Stimulated activated CD4-positive, alpha-beta T cell treated with anti-CD3 and anti-CD28 coated beads, TNF-alpha, amount 100 ng/mL, for 48 hours (primary cell): Measurements from ENCODE around the gene SERTAD3.
A peak's percentile ranks its signal among the peaks of the same experiment; 100 is the strongest.
"Not testable (repeated sequence)": the region's sequence is repeated elsewhere in the genome, so short reads cannot be mapped to it uniquely, and the experiment has no call there.

Source experiments
- DNase-seq, 3 donors: peaks; one replicate each; pipeline ENCODE4 v3.0.0-alpha.2; 2020; ENCODE audit warnings: low read depth in 3 of 3

Gene SERTAD3

DNA sequence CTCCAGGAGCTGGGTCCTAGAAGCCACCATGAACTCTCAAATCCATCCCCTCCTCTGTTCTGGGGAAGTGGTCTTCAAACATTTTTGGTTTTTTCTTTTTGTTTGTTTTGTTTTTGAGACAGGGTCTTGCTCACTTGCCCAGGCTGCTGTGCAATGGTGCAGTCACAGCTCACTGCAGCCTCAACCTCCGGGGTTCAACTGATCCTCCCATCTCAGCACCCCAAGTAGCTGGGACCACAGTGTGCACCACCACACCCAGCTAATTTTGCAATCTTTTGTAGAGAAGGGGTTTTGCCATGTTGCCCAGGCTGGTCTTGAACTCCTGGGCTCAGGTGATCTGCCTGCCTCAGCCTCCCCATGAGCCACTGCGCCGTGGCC is 14.5 kb upstream of the SERTAD3 start:
- DNase-seq: no peak

DNA sequence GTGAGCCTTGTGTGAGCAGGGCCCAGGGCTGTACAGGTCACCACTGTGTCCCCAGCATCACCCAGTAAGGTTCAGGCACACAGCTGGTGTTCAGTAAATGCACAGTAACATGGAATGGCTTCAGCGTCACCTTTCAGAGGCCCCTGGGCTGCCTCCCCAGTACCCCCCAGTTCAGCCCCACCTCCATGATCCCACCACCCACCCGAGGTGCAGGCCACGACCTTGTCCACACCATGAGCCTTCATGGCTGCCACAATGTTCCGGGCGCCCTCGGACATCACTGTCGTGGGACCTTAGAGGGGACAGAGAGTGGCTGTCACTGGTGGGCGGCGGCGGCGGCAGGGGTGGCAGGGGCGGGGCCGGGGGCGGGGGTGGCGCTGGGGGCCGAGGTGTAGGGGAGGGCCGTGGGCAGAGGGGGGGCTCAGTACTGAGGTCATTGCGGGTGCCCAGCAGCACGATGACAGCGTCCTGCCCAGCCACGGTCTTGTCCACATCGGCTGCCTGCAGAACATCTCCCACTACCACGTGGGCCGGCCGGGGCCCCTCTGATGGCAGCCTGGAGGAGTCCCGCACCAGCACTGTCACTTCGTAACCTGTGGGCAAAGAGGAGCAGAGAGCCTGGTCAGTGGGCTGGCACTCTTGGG is 13.9 kb upstream of the SERTAD3 start:
- DNase-seq: no peak

DNA sequence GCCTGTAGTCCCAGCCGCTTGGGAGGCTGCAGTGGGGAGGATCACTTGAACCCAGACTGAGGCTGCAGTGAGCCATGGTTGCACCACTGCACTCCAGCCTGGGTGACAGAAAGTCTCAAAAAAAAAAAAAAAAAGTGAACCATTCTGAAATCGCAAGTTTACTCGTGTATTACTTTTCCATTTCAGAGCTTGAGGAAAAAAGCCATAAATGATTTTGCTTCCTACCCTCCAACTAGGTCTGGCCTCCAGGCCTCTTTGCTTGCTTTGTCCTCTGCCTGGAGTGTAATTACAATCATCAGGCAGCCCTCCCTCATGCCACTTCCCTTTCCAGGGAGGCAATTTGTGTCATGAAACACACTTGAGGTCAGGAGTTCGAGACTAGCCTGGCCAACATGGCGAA is 12.9 kb upstream of the SERTAD3 start:
- no peak for DNase-seq

DNA sequence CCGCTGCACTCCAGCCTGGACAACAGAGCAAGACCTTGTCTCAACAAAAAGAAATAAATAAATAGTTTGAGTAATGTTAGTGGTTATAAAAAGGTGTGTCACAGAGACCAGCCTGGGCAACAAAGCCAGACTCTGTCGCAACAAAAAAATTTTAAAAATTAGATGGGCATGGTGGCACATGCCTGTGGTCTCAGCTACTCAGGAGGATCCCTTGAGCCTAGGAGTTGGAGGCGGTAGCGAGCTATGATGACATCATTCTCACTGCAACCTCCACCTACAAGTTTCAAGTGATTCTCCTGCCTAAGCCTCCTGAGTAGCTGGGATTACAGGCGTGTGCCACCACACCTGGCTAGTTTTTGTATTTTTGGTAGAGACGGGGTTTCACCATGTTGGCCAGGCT is 9.8 kb upstream of the SERTAD3 start:
- not testable (repeated sequence) for DNase-seq

DNA sequence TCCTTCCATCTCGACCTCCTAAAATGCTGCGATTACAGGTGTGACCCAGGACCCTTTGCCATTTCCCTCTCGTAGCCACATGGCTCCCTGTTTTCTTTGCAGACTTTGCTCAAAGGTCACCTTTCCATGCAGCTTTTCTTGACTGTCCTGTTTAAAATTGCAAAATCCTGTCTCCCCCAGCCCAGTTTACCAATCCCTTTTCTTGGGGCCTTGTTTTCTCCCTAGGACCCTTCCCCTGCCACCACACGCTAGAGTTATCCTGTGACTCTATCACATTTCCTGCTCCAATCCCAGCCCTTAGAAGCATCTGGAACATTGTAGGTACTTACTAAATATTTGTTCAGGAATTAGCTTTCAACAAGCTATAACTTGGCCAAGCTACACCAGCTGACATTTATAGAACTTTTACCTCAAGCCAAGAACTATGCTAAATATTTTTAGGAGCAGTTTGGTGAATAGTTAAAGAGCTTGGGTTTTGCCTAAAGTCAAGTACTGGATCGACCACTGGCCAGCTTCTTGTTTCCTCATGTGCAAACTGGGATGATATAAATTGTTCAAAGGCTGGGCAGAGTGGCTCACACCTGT is 9.1 kb upstream of the SERTAD3 start:
- DNase-seq: no peak

DNA sequence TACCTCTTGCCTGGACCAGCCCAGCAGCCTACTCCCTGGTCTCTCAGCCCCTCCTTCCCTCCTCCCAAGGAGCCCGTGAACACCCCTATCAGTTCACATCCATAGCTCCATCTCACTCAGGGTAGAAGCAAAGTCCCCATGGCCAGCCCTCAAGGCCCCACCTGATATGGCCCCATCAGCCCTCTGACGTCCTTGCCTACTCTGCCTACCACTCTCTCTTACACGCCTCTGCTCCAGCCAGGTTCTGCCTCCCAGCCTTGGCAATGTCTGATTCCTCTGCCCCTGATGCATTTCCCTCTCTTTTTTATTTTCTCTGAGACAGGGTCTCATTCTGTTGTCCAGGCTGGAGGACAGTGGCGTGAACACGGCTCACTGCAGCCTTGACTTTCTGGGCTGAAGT is 7.9 kb upstream of the SERTAD3 start:
- DNase-seq: no peak

DNA sequence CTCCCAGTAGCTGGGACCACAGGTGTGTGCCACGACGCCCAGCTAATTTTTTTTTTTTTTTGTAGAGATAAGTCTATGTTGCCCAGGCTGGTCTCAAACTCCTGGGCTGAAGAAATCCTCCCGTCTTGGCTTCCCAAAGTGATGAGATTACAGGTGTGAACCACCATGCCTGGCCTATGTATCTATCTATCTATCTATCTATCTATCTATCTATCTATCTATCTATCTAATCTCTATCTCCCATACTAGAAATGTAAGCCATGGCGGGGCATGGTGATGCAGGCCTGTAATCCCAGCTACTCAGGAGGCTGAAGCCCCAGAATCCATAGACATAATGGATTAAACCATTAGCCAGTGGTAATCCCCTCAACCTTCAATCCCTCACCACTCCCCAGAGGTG is 6.5 kb upstream of the SERTAD3 start:
- no peak for DNase-seq

DNA sequence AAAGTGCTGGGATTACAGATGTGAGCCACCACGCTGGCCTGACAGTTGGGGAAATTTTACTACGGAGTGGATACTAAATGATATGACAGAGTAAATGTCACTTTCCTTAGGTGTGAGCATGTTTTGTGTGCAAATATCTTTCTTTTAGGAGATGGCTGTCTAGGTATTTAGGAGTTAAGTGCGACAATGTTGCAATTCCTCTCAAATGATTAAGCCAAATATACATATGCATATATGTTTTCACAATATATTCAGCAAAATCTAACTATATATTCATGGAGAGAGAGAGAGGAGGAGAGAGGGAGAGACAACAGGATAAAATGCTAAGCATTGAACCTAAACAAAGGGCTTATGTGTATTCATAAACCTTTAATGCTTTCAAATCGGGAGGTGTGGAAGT is 5.4 kb upstream of the SERTAD3 start:
- DNase-seq: no peak

DNA sequence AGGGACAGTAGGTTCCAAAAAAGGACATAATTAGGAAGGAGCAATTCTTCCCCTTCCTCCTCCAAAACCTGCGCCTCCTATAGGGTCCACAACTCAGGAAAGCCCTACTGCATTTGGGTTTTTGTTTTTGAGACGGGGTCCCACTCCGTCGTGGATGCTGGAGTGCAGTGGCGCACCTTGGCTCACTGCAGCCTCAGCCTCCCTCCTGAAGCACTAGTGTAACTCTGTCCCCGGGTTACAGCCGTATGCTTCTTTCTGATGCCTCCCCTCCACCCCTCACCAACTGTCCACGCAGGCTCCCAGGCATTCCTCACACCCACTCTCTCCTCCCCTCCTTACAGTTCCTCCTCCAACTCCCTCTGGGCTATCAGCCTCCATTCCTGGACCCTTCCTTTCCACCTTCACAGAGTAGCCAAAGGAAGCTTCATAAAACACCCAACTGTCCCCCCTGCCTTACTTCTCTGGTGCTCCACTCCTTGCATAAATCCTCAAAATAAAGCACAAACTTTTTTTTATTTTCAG is 2.2 kb upstream of the SERTAD3 start:
- no peak for DNase-seq

DNA sequence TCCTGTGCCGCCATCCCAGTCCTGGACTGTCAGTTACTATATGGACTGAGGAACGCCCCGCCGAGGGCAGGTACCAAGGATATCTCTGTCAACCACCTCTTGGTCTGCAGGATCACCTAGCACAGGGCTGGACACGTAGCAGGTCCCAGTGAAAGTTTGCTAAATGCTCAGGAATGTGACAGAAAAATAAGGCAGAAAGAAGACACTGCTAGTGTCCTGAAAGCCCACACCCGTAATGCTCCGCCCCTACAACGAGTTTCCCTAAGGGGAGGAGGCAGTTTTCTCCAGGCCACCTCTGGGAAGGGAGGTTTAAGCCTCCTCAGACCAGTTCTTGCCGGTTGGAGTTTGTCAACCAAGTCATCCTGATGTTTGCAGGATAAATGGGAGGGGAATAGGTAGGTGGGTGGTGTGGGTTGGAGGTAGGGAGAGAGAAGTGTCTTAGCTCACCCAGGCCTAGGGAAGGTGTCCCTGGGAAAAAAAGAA is 1.7 kb upstream of the SERTAD3 start:
- DNase-seq: no peak

DNA sequence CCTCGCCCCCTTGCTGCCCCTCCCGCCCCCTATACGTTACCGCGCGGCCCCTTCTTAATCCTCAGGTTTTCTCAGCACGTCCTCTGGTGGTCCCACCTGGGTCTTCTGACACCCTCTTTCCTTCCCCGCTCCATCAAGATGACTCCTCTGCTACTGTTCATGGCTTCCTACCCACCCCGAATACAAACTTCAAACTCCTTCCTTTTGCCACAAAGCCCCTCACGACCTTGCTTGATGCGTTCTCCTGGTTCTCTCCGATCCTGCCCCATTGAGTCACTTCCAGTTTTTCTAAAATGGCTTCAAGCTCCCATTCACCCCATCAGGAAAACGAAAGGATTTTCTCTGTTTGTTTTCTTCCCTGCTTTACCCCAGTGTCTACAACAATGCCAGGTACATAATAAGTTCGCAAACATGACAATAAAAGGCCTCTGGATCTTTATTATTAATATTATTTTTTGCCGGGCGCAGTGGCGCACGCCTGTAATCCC is 734 bp upstream of the SERTAD3 start:
- no peak for DNase-seq

DNA sequence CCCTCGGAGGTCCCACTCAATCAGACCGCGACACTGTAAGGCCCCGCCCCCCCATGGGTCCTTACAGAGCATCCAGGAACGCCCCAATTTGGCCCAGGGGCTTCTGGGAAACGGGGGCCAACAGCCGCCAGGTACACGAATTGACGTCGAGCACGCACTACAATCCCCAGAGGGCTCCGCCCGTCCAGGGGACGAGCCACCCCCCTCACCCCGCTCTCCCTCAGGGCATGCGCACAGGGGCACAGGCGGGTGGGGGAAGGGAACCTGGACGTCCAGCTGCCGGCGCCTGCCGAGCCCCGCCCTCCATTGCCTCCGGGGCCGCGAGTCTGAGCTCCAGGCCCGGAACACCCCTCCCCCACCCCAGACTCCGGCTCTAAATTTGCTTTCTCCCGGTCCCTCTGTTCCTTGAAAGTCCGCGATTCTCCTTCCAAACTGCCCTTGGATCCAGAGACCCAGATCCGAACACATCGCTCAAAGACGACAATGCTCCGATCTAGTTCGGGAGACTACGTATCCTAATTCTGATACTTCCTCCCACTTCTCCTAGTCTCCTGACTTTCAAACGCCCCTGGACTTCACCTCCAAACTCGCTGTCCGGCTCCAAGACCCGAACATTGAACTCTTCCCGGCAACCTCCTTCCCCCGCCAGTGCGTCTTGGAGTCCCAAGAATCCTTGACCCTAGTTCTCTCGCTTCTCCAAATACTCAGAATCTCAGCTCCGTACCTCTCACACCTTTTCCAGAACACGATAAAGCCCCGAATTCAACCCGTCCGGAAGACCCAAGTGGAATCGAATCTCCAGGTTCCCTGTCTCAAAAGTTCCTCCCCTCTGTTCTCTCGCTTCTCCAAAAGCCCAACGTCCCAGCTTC is 770 bp downstream of the SERTAD3 start:
- peak; percentile 98 to 99 (median 99) for DNase-seq

DNA sequence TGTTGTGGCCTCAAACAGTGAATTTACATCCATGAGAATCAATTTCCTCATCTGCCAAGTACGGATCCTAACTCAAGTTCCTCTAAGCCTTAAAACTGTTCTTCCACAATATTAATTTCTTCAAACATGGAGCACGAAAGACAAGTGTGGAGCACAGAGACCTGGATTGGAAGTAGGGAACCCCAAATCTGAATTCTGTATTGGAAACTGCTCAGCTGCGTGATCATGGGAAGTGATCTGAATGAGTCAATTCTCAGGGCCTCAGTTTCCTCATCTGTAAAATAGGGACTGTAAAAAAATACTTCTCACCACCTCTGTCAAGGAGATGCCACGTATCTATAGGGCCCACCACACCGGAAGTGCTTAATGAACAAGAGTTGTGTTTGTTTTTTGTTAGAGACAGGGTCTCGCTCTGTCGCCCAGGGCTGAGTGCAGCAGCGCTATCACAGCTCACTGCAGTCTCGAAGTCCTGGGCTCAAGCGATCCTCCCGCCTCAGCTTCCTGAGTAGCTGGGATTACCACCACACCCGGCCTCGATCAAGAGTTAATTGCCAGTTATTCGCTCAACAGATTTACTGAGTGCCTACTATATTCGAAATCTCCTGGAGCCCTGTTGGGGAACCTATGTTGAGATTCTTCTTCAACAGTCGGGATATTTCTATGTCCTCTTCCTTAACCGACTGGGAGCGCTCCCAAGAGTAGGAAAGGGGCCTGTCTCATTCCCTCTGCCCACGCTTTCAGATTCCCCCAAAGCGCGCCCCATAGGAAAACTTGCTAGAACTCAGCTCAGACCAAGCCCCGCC is 1.6 kb downstream of the SERTAD3 start:
- DNase-seq: no peak

DNA sequence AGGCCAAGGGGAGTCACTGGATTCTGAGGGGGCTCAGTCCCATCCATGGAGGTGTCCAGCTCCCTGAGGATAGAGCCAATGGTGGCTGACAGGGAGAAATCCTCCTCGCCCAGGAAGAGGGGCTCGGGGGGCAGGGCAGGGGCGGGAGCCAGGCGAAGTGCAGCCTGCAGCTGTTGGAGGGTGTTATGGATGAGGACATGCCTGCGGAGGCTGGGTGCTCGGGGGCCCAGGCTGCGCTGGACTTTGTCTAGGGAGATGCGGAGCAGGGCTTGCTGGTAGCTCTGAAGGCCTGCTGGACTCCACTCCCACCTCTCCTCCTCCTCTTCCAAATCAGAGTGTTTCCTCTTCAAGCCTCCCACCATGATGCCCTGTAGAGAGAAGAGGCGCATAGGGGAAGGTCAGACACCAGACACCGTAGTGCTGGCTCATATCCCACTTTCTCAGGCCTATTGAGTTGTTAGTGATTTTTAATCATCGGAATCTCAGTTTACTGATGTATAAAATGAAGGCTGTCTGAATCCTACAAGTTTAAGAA is 2.3 kb downstream of the SERTAD3 start:
- no peak for DNase-seq

DNA sequence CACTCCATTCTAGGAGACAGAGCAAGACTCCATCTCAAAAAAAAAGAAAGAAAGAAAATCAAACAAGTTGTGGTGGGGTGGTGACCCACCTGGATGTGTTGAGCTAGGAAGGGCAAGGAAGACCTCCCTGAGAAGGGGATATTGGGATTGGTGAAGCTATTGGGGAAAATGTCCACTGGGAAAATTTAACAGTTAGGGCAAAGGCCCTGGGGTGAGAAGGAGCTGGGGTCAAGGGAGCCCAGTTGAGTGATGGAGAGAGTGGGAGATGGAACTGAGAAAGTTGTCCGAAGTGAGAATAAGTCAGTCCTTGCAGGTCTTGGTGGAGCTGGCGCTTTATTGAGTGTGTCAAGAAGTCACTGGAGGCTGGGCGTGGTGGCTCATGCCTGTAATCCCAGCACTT is 5.9 kb downstream of the SERTAD3 start:
- DNase-seq: no peak

DNA sequence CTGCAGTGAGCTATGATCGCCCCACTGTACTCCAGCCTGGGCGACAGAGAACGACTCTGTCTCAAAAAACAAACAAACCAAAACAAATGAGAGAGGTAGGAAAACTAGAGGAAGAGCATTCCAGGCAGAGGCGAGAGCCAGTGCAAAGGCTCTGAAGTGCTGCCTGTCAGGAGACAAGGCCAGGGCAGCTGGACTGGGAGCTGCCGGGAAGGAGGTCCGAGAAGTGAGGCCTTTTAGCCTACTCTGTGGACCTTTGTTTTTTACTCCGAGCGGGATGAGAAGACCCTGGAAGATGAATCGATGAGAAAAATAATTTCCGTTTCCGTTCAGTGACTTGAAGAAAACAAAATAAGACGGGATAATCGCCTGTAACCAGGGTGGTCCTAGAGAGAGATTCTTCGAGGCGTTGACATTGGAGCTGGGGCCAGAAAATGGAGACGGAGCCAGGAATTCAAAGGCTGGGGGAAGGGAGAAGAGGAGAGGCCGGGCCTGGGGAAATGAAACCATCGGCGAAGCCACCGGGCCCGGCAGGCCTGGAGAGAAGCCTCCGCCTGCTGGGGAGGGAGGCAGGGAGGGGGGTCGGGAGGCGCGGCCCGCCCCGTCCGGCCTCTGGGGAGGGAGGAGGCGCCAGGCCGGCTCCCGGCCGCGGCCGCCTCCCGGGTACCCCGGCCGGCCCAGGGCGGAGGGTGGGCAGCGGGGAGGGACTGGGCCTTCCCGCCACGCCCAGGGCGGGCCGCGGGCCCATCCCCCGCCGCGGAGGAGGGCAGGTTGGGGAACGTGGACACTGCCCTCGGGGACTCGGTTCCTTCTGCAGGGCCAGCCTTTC is 10.5 kb downstream of the SERTAD3 start:
- peak in 1 of 3 donors; percentile 36 for DNase-seq

DNA sequence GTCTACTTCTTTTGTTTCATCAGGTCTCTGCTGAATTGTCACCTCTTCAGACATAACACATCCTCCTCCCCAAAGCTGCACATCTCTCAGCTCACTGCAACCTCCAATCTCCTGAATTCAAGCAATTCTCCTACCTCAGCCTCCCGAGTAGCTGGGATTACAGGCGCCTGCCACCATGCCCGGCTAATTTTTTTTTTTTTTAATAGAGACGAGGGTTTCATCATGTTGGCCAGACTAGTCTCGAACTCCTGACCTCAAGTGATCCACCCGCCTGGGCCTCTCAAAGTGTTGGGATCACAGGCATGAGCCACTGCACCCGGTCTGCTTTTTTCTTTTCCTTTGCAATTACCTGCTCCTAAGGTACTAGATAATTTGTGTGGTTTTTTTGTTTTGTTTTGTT is 11.4 kb downstream of the SERTAD3 start:
- DNase-seq: not testable (repeated sequence)

DNA sequence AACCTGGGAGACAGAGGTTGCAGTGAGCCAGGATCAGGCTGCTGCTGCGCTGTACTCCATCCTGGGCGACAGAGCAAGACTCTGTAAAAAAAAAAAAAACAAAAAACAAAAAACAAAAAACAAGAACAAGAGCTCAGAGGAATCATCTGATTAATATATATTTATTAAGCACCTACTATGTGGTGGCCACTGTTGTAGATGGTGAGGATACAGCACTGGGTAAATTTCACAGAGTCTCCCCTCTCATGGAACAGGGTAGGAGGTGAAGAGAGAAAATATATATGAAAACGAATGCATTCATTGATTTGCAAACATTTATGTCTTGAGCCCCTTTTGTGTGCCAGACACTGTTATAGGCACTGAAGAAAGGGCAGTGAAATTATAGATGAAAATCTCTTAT is 12.4 kb downstream of the SERTAD3 start:
- DNase-seq: no peak

DNA sequence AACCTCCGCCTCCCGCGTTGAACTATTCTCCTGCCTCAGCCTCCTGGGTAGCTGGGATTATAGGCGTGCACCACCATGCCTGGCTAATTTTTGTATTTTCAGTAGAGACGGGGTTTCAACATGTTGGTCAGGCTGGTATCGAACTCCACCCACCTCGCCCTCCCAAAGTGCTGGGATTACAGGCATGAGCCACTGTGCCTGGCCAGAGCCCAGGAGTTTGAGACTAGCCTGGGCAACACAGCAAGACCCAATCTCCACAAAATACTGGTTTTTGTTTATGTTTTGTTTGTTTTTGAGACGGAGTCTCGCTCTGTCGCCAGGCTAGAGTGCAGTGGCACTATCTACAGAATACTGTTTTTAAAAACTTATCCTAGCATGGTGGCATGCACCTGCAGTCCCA is 13.9 kb downstream of the SERTAD3 start:
- DNase-seq: not testable (repeated sequence)

DNA sequence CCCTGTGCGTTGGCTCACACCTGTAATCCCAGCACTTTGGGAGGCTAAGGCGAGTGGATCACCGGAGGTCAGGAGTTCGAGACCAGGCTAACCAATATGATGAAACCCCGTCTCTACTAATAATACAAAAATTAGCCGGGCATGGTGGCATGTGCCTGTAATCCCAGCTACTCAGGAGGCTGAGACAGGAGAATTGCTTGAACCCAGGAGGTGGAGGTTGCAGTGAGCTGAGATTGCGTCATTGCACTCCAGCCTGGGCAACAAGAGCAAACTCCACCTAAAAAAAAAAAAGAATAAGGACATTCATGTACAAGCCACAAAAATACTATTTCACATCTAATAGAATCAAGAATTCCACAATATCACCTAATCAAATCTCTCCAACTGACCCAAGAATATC is 15.9 kb downstream of the SERTAD3 start:
- not testable (repeated sequence) for DNase-seq
